WTC11 (cell line): ENCODE results near the gene MCM6.
"Not testable (repeated sequence)": the region's sequence is repeated elsewhere in the genome, so short reads cannot be mapped to it uniquely, and the experiment has no call there.

ENCODE experiments used
- ATF1 ChIP-seq: sonication (generic); formaldehyde crosslinking; IDR thresholded peaks from 2 replicates; pipeline ENCODE4 v1.8.1; 2023; ENCODE audit warnings: mild to moderate bottlenecking, moderate library complexity, missing genetic modification reagents
- CTCF ChIP-seq: fragments of 200-600 bp; IDR thresholded peaks from 2 replicates; pipeline ENCODE4 v1.8.0; 2022; ENCODE audit warnings: antibody characterized with exemption
- GABPB1 ChIP-seq: sonication (generic); formaldehyde crosslinking; IDR thresholded peaks from 2 replicates; pipeline ENCODE4 v1.8.1; 2023; ENCODE audit warnings: mild to moderate bottlenecking, missing genetic modification reagents
- IRF2 ChIP-seq: sonication (generic); formaldehyde crosslinking; IDR thresholded peaks from 2 replicates; pipeline ENCODE4 v1.8.0; 2022; ENCODE audit warnings: low read depth, missing genetic modification reagents, borderline replicate concordance
- NR2C2 ChIP-seq: sonication (generic); formaldehyde crosslinking; IDR thresholded peaks from 2 replicates; pipeline ENCODE4 v1.8.0; 2022; ENCODE audit warnings: mild to moderate bottlenecking, missing genetic modification reagents
- ZNF232 ChIP-seq: sonication (generic); formaldehyde crosslinking; IDR thresholded peaks from 2 replicates; pipeline ENCODE4 v1.8.0; 2022; ENCODE audit warnings: mild to moderate bottlenecking, missing genetic modification reagents
- ZNF416 ChIP-seq: fragments of 250-450 bp; sonication (Bioruptor Pico); IDR thresholded peaks from 2 replicates; pipeline ENCODE4 v1.9.0; 2021; ENCODE audit warnings: mild to moderate bottlenecking, inconsistent platforms
- ZNF671 ChIP-seq: fragments of 250-450 bp; sonication (Bioruptor Pico); IDR thresholded peaks from 2 replicates; pipeline ENCODE4 v1.8.0; 2021; ENCODE audit warnings: mild to moderate bottlenecking

GRCh38 chr2:135795641-135796040, 80.6 kb downstream of the MCM6 start:
- not testable (repeated sequence) for TF ChIP-seq ATF1 (CRISPR knock-in tag); IRF2 (CRISPR knock-in tag); CTCF; GABPB1 (CRISPR knock-in tag); NR2C2 (CRISPR knock-in tag); ZNF232 (CRISPR knock-in tag); ZNF416 (CRISPR knock-in tag); ZNF671 (CRISPR knock-in tag)
